HEK293 (cell line): ENCODE results near the gene OSTF1.

Experiments
- CTCF ChIA-PET: fragments of 350-600 bp; formaldehyde crosslinking; extraction: SDS; loops from one replicate; lab custom pipeline; 2021; ENCODE audit warnings: antibody characterized with exemption; lab: Yijun Ruan, JAX
- POLR2A ChIA-PET: fragments of 300-600 bp; formaldehyde crosslinking; extraction: SDS; loops from one replicate; lab custom pipeline; 2020; ENCODE audit warnings: antibody characterized with exemption, inconsistent platforms; lab: Yijun Ruan, JAX
- H3K27ac ChIP-seq: fragments of 200-500 bp; sonication (Bioruptor generic); 2 replicates; pipeline ENCODE4 v1.5.1; 2014; ENCODE audit warnings: low read depth, low read length, control low read depth, inconsistent platforms; ENCODE audit errors: extremely low read depth
- H3K36me3 ChIP-seq, 2 experiments: fragments of 200-500 bp in 1 of 2; sonication (Bioruptor generic) in 1 of 2; 1 replicate in 1 of 2; 2 replicates in 1 of 2; pipeline ENCODE4 v1.5.1; 2014 to 2017; ENCODE audit warnings: inconsistent platforms in 2 of 2, low read length in 2 of 2; ENCODE audit not compliant: control insufficient read depth in 2 of 2, insufficient read depth in 1 of 2
- H3K4me1 ChIP-seq: fragments of 200-500 bp; sonication (Bioruptor generic); 2 replicates; pipeline ENCODE4 v1.5.1; 2014; ENCODE audit warnings: mild to moderate bottlenecking, low read length, inconsistent platforms; ENCODE audit not compliant: control insufficient read depth, insufficient read depth
- H3K4me3 ChIP-seq: 2 replicates; pipeline ENCODE4 v1.5.1; 2011; ENCODE audit warnings: low read depth, mild to moderate bottlenecking, control low read depth, low read length, moderate library complexity
- H3K9me3 ChIP-seq: fragments of 200-500 bp; sonication (Bioruptor generic); 2 replicates; pipeline ENCODE4 v1.5.1; 2014; ENCODE audit warnings: low read depth, low read length, inconsistent platforms; ENCODE audit not compliant: control insufficient read depth, insufficient read depth
- KLF16 ChIP-seq: fragments of 450-650 bp; formaldehyde crosslinking; IDR thresholded peaks from 2 replicates; pipeline ENCODE4 v1.5.1; 2017; ENCODE audit warnings: missing biosample characterization, missing genetic modification characterization
- MYNN ChIP-seq: fragments of 450-650 bp; formaldehyde crosslinking; IDR thresholded peaks from 2 replicates; pipeline ENCODE4 v1.5.1; 2016; ENCODE audit warnings: missing biosample characterization, missing genetic modification characterization, borderline replicate concordance
- TRIM28 ChIP-seq: IDR thresholded peaks from 2 replicates; pipeline ENCODE4 v1.6.1; 2011; ENCODE audit warnings: low read length, control low read depth, borderline replicate concordance
- ZFP69B ChIP-seq: fragments of 450-650 bp; formaldehyde crosslinking; IDR thresholded peaks from 2 replicates; pipeline ENCODE4 v1.5.1; 2016; ENCODE audit warnings: missing biosample characterization, missing genetic modification characterization
- ZNF211 ChIP-seq: fragments of 450-650 bp; formaldehyde crosslinking; IDR thresholded peaks from 2 replicates; pipeline ENCODE4 v1.5.1; 2016; ENCODE audit warnings: low read depth, missing biosample characterization, missing genetic modification characterization
- ZNF354C ChIP-seq: fragments of 450-650 bp; formaldehyde crosslinking; IDR thresholded peaks from 2 replicates; pipeline ENCODE4 v1.5.1; 2016; ENCODE audit warnings: missing biosample characterization, missing genetic modification characterization, low read depth, borderline replicate concordance
- ZNF398 ChIP-seq: fragments of 450-650 bp; formaldehyde crosslinking; IDR thresholded peaks from 2 replicates; pipeline ENCODE4 v1.5.1; 2017; ENCODE audit warnings: missing biosample characterization, missing genetic modification characterization
- ZNF654 ChIP-seq: fragments of 450-650 bp; formaldehyde crosslinking; IDR thresholded peaks from 2 replicates; pipeline ENCODE4 v1.5.1; 2016; ENCODE audit warnings: low read depth, missing biosample characterization, missing genetic modification characterization
- TF ChIP-seq, protein P1 (sequence below): fragments of 450-650 bp; formaldehyde crosslinking; IDR thresholded peaks from 2 replicates; pipeline ENCODE4 v1.5.1; 2016; ENCODE audit warnings: missing biosample characterization, missing genetic modification characterization
- TF ChIP-seq, protein P2 (sequence below): fragments of 450-650 bp; formaldehyde crosslinking; IDR thresholded peaks from 2 replicates; pipeline ENCODE4 v1.5.1; 2016; ENCODE audit warnings: missing biosample characterization, missing genetic modification characterization
- TF ChIP-seq, protein P3 (sequence below): fragments of 450-650 bp; formaldehyde crosslinking; IDR thresholded peaks from 2 replicates; pipeline ENCODE4 v1.5.1; 2016; ENCODE audit warnings: missing biosample characterization, missing genetic modification characterization, borderline replicate concordance

Gene OSTF1

GRCh38 chr9:75161116-75161857 lies 73.0 kb downstream of the OSTF1 start:
- ChIA-PET CTCF (interaction anchor here (0.6 kb wide), 1 partner anchor 13 kb away, joined by 3 read pairs; no protein-coding TSS in a partner anchor), POLR2A (no interaction called here)
- Histone ChIP-seq H3K4me3 (no peak overlapping the region), H3K4me1 (no peaks in the 10 kb centered on the region), H3K36me3 (no peaks in the 10 kb centered on the region), H3K9me3 (no peaks in the 10 kb centered on the region), H3K27ac (no peak overlapping the region)
- TF ChIP-seq ZNF398 (tag by site-specific recombination) (no peak), MYNN (no peak), ZNF354C (tag by site-specific recombination) (no peak), KLF16 (tag by site-specific recombination) (no peak), ZNF211 (tag by site-specific recombination) (no peak), ZFP69B (tag by site-specific recombination) (no peak), TRIM28 (no peak), ZNF654 (tag by site-specific recombination) (no peak)
- TF ChIP-seq, protein P1, sequence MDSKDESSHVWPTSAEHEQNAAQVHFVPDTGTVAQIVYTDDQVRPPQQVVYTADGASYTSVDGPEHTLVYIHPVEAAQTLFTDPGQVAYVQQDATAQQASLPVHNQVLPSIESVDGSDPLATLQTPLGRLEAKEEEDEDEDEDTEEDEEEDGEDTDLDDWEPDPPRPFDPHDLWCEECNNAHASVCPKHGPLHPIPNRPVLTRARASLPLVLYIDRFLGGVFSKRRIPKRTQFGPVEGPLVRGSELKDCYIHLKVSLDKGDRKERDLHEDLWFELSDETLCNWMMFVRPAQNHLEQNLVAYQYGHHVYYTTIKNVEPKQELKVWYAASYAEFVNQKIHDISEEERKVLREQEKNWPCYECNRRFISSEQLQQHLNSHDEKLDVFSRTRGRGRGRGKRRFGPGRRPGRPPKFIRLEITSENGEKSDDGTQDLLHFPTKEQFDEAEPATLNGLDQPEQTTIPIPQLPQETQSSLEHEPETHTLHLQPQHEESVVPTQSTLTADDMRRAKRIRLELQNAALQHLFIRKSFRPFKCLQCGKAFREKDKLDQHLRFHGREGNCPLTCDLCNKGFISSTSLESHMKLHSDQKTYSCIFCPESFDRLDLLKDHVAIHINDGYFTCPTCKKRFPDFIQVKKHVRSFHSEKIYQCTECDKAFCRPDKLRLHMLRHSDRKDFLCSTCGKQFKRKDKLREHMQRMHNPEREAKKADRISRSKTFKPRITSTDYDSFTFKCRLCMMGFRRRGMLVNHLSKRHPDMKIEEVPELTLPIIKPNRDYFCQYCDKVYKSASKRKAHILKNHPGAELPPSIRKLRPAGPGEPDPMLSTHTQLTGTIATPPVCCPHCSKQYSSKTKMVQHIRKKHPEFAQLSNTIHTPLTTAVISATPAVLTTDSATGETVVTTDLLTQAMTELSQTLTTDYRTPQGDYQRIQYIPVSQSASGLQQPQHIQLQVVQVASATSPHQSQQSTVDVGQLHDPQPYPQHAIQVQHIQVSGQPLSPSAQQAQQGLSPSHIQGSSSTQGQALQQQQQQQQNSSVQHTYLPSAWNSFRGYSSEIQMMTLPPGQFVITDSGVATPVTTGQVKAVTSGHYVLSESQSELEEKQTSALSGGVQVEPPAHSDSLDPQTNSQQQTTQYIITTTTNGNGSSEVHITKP (tag by site-specific recombination) = no peak
- TF ChIP-seq, protein P2, sequence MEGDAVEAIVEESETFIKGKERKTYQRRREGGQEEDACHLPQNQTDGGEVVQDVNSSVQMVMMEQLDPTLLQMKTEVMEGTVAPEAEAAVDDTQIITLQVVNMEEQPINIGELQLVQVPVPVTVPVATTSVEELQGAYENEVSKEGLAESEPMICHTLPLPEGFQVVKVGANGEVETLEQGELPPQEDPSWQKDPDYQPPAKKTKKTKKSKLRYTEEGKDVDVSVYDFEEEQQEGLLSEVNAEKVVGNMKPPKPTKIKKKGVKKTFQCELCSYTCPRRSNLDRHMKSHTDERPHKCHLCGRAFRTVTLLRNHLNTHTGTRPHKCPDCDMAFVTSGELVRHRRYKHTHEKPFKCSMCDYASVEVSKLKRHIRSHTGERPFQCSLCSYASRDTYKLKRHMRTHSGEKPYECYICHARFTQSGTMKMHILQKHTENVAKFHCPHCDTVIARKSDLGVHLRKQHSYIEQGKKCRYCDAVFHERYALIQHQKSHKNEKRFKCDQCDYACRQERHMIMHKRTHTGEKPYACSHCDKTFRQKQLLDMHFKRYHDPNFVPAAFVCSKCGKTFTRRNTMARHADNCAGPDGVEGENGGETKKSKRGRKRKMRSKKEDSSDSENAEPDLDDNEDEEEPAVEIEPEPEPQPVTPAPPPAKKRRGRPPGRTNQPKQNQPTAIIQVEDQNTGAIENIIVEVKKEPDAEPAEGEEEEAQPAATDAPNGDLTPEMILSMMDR (tag by site-specific recombination) = no peak

DNA sequence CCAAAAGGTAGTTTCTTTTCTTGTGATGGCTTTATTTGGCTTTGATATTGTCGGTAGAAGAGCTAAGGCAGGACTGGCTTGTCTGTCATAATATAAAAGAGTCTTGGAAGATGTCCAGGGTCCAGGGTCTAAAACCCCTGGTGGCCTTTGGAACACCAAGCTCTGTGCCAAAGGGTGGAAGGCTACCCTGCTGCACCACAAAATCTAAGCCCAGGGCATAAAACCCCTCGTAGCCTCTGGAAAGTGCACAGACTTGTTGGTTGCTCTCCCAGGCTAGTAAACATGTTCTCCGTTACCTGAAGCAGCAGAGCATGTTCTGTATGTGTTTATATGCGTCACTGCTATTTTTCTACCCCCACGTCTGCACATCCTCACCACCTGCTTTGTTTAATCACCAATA lies 75.5 kb downstream of the OSTF1 start:
- no peaks in the 10 kb centered on the region for H3K36me3 ChIP-seq

More for the DNA sequence above, 75.5 kb downstream of the OSTF1 start:
- TF ChIP-seq, protein P3, sequence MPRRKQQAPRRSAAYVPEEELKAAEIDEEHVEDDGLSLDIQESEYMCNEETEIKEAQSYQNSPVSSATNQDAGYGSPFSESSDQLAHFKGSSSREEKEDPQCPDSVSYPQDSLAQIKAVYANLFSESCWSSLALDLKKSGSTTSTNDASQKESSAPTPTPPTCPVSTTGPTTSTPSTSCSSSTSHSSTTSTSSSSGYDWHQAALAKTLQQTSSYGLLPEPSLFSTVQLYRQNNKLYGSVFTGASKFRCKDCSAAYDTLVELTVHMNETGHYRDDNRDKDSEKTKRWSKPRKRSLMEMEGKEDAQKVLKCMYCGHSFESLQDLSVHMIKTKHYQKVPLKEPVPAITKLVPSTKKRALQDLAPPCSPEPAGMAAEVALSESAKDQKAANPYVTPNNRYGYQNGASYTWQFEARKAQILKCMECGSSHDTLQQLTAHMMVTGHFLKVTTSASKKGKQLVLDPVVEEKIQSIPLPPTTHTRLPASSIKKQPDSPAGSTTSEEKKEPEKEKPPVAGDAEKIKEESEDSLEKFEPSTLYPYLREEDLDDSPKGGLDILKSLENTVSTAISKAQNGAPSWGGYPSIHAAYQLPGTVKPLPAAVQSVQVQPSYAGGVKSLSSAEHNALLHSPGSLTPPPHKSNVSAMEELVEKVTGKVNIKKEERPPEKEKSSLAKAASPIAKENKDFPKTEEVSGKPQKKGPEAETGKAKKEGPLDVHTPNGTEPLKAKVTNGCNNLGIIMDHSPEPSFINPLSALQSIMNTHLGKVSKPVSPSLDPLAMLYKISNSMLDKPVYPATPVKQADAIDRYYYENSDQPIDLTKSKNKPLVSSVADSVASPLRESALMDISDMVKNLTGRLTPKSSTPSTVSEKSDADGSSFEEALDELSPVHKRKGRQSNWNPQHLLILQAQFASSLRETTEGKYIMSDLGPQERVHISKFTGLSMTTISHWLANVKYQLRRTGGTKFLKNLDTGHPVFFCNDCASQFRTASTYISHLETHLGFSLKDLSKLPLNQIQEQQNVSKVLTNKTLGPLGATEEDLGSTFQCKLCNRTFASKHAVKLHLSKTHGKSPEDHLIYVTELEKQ (tag by site-specific recombination) = no peak
- ChIA-PET CTCF (interaction anchor here (0.5 kb wide), 2 partner anchors 167 to 1130 kb away, joined by 3 to 4 read pairs; no protein-coding TSS in a partner anchor), POLR2A (no interaction called here)
- Histone ChIP-seq H3K4me3 (no peak overlapping the region), H3K9me3 (no peaks in the 10 kb centered on the region), H3K4me1 (no peaks in the 10 kb centered on the region), H3K27ac (no peak overlapping the region)
